ENCODE results near the gene RNASE12.

The RNASE12 gene

GRCh38 chr14:20614038-20614840 lies 23.1 kb upstream of the RNASE12 start:
- Histone ChIP-seq H3K4me3 (ENCODE audit: low read depth in 1 of 5, low read length in 5 of 5) (peak overlapping the region; percentile 62 to 95 (median 72)), H3K9ac (ENCODE audit: low read length in 5 of 5) (peak overlapping the region in 4 of 5 donors; percentile 62 to 72 (median 67)), H3K27me3 (ENCODE audit: control insufficient read depth in 5 of 5, insufficient read depth in 4 of 5, low read length in 5 of 5) (no peaks in the 10 kb centered on the region), H3K27ac (ENCODE audit: low read depth, low read length) (peak overlapping the region; percentile 66), H3K4me1 (ENCODE audit: control insufficient read depth in 5 of 5, insufficient read depth in 5 of 5, low read length in 5 of 5) (peaks cover 5 to 36% (median 29%) of the 10 kb centered on the region in 5 donors), H3K9me3 (ENCODE audit: control insufficient read depth in 5 of 5, low read length in 5 of 5) (no peaks in the 10 kb centered on the region), H3K36me3 (ENCODE audit: control insufficient read depth in 5 of 5, insufficient read depth in 5 of 5, low read length in 5 of 5) (no peaks in the 10 kb centered on the region)

GRCh38 chr14:20613094-20614037 lies 22.2 kb upstream of the RNASE12 start:
- no peaks in the 10 kb centered on the region for H3K36me3 ChIP-seq (ENCODE audit: control insufficient read depth in 5 of 5, insufficient read depth in 5 of 5, low read length in 5 of 5)

GRCh38 chr14:20612403-20612802 lies 21.2 kb upstream of the RNASE12 start:
- no peaks in the 10 kb centered on the region for H3K36me3 ChIP-seq (ENCODE audit: control insufficient read depth in 5 of 5, insufficient read depth in 5 of 5, low read length in 5 of 5)
- no peaks in the 10 kb centered on the region for H3K27me3 ChIP-seq (ENCODE audit: control insufficient read depth in 5 of 5, insufficient read depth in 4 of 5, low read length in 5 of 5)
- H3K9me3 ChIP-seq (ENCODE audit: control insufficient read depth in 5 of 5, low read length in 5 of 5): no peaks in the 10 kb centered on the region
- H3K27ac ChIP-seq (ENCODE audit: low read depth, low read length): no peak overlapping the region
- H3K4me1 ChIP-seq (ENCODE audit: control insufficient read depth in 5 of 5, insufficient read depth in 5 of 5, low read length in 5 of 5): peaks cover 5 to 36% (median 29%) of the 10 kb centered on the region in 5 donors
- no peak overlapping the region for H3K4me3 ChIP-seq (ENCODE audit: low read depth in 1 of 5, low read length in 5 of 5)
- no peak overlapping the region for H3K9ac ChIP-seq (ENCODE audit: low read length in 5 of 5)

More at GRCh38 chr14:20613094-20614037, 22.2 kb upstream of the RNASE12 start:
- Histone ChIP-seq H3K4me3 (ENCODE audit: low read depth in 1 of 5, low read length in 5 of 5) (peak overlapping the region; percentile 62 to 95 (median 72)), H3K27me3 (ENCODE audit: control insufficient read depth in 5 of 5, insufficient read depth in 4 of 5, low read length in 5 of 5) (no peaks in the 10 kb centered on the region), H3K4me1 (ENCODE audit: control insufficient read depth in 5 of 5, insufficient read depth in 5 of 5, low read length in 5 of 5) (peaks cover 5 to 36% (median 29%) of the 10 kb centered on the region in 5 donors), H3K27ac (ENCODE audit: low read depth, low read length) (peak overlapping the region; percentile 66), H3K9me3 (ENCODE audit: control insufficient read depth in 5 of 5, low read length in 5 of 5) (no peaks in the 10 kb centered on the region), H3K9ac (ENCODE audit: low read length in 5 of 5) (peak overlapping the region in 4 of 5 donors; percentile 62 to 72 (median 67))

GRCh38 chr14:20611277-20611676 lies 20.1 kb upstream of the RNASE12 start:
- Histone ChIP-seq H3K9me3 (ENCODE audit: control insufficient read depth in 5 of 5, low read length in 5 of 5) (no peaks in the 10 kb centered on the region), H3K27me3 (ENCODE audit: control insufficient read depth in 5 of 5, insufficient read depth in 4 of 5, low read length in 5 of 5) (no peaks in the 10 kb centered on the region), H3K4me3 (ENCODE audit: low read depth in 1 of 5, low read length in 5 of 5) (no peak overlapping the region), H3K36me3 (ENCODE audit: control insufficient read depth in 5 of 5, insufficient read depth in 5 of 5, low read length in 5 of 5) (no peaks in the 10 kb centered on the region), H3K4me1 (ENCODE audit: control insufficient read depth in 5 of 5, insufficient read depth in 5 of 5, low read length in 5 of 5) (peaks cover 5 to 36% (median 29%) of the 10 kb centered on the region in 5 donors), H3K9ac (ENCODE audit: low read length in 5 of 5) (no peak overlapping the region), H3K27ac (ENCODE audit: low read depth, low read length) (no peak overlapping the region)

- no peaks in the 10 kb centered on the region for H3K36me3 ChIP-seq (ENCODE audit: control insufficient read depth in 5 of 5, insufficient read depth in 5 of 5, low read length in 5 of 5)
- no peaks in the 10 kb centered on the region for H3K9me3 ChIP-seq (ENCODE audit: control insufficient read depth in 5 of 5, low read length in 5 of 5)
- H3K4me3 ChIP-seq (ENCODE audit: low read depth in 1 of 5, low read length in 5 of 5): peak overlapping the region; percentile 68 to 92 (median 90)
- no peaks in the 10 kb centered on the region for H3K27me3 ChIP-seq (ENCODE audit: control insufficient read depth in 5 of 5, insufficient read depth in 4 of 5, low read length in 5 of 5)
- peak overlapping the region; percentile 40 to 85 (median 76) for H3K9ac ChIP-seq (ENCODE audit: low read length in 5 of 5)
- peak overlapping the region; percentile 64 for H3K27ac ChIP-seq (ENCODE audit: low read depth, low read length)
- peaks cover 5 to 36% (median 29%) of the 10 kb centered on the region in 5 donors for H3K4me1 ChIP-seq (ENCODE audit: control insufficient read depth in 5 of 5, insufficient read depth in 5 of 5, low read length in 5 of 5)
These were observed 19.0 kb upstream of the RNASE12 start for GRCh38 chr14:20610002-20610765.

GRCh38 chr14:20609215-20610001 lies 18.2 kb upstream of the RNASE12 start:
- Histone ChIP-seq H3K4me1 (ENCODE audit: control insufficient read depth in 5 of 5, insufficient read depth in 5 of 5, low read length in 5 of 5) (peaks cover 5 to 33% (median 26%) of the 10 kb centered on the region in 5 donors), H3K36me3 (ENCODE audit: control insufficient read depth in 5 of 5, insufficient read depth in 5 of 5, low read length in 5 of 5) (no peaks in the 10 kb centered on the region), H3K27me3 (ENCODE audit: control insufficient read depth in 5 of 5, insufficient read depth in 4 of 5, low read length in 5 of 5) (no peaks in the 10 kb centered on the region), H3K9ac (ENCODE audit: low read length in 5 of 5) (peak overlapping the region; percentile 40 to 85 (median 76)), H3K27ac (ENCODE audit: low read depth, low read length) (peak overlapping the region; percentile 64), H3K4me3 (ENCODE audit: low read depth in 1 of 5, low read length in 5 of 5) (peak overlapping the region; percentile 79 to 92 (median 90)), H3K9me3 (ENCODE audit: control insufficient read depth in 5 of 5, low read length in 5 of 5) (no peaks in the 10 kb centered on the region)

- no peak overlapping the region for H3K9ac ChIP-seq (ENCODE audit: low read length in 5 of 5)
- no peak overlapping the region for H3K27ac ChIP-seq (ENCODE audit: low read depth, low read length)
- no peaks in the 10 kb centered on the region for H3K27me3 ChIP-seq (ENCODE audit: control insufficient read depth in 5 of 5, insufficient read depth in 4 of 5, low read length in 5 of 5)
- no peaks in the 10 kb centered on the region for H3K9me3 ChIP-seq (ENCODE audit: control insufficient read depth in 5 of 5, low read length in 5 of 5)
- peaks cover 5 to 24% (median 17%) of the 10 kb centered on the region in 5 donors for H3K4me1 ChIP-seq (ENCODE audit: control insufficient read depth in 5 of 5, insufficient read depth in 5 of 5, low read length in 5 of 5)
- no peak overlapping the region for H3K4me3 ChIP-seq (ENCODE audit: low read depth in 1 of 5, low read length in 5 of 5)
- no peaks in the 10 kb centered on the region for H3K36me3 ChIP-seq (ENCODE audit: control insufficient read depth in 5 of 5, insufficient read depth in 5 of 5, low read length in 5 of 5)
These were observed 17.4 kb upstream of the RNASE12 start for GRCh38 chr14:20608383-20609110.

- Histone ChIP-seq H3K27ac (ENCODE audit: low read depth, low read length) (no peak overlapping the region), H3K27me3 (ENCODE audit: control insufficient read depth in 5 of 5, insufficient read depth in 4 of 5, low read length in 5 of 5) (no peaks in the 10 kb centered on the region), H3K9ac (ENCODE audit: low read length in 5 of 5) (no peak overlapping the region), H3K36me3 (ENCODE audit: control insufficient read depth in 5 of 5, insufficient read depth in 5 of 5, low read length in 5 of 5) (no peaks in the 10 kb centered on the region), H3K4me3 (ENCODE audit: low read depth in 1 of 5, low read length in 5 of 5) (no peak overlapping the region), H3K4me1 (ENCODE audit: control insufficient read depth in 5 of 5, insufficient read depth in 5 of 5, low read length in 5 of 5) (peaks cover 4 to 21% (median 13%) of the 10 kb centered on the region in 5 donors), H3K9me3 (ENCODE audit: control insufficient read depth in 5 of 5, low read length in 5 of 5) (no peaks in the 10 kb centered on the region)
These were observed 16.4 kb upstream of the RNASE12 start for GRCh38 chr14:20607617-20608016.

Measured in subcutaneous abdominal adipose tissue (tissue), 5 donors.